GM21528 (cell line): ENCODE measurements around the gene QDPR.
"Not testable (repeated sequence)": the region's sequence is repeated elsewhere in the genome, so short reads cannot be mapped to it uniquely, and the experiment has no call there.

ENCODE experiments used
- ATAC-seq: cut with Tn5 transposase; IDR thresholded peaks from one replicate; pipeline ENCODE4 v1.9.1; 2021; ENCODE audit warnings: mild to moderate bottlenecking, moderate library complexity; ENCODE audit not compliant: unreplicated experiment, low FRiP score

Gene QDPR

GRCh38 chr4:17442477-17442876 lies 69.4 kb downstream of the QDPR start:
- ATAC-seq, result not testable (repeated sequence)

GRCh38 chr4:17437396-17437795 lies 74.5 kb downstream of the QDPR start:
- ATAC-seq, result no peak

- ATAC-seq, result no peak
Measured at GRCh38 chr4:17436750-17437090, 75.2 kb downstream of the QDPR start.
